Measurements from ENCODE around the gene TRIM24. TPM values are rescaled to one million over a fixed set of nuclear protein-coding genes. Genes with fewer than 3 reads are reported as not detected.

The TRIM24 gene
- total and polyA plus RNA-seq, 2 of the 13 experiments (the other 11 are each of a cell fraction or from before 2014, with no cell fraction given): 100 to 106 TPM

DNA sequence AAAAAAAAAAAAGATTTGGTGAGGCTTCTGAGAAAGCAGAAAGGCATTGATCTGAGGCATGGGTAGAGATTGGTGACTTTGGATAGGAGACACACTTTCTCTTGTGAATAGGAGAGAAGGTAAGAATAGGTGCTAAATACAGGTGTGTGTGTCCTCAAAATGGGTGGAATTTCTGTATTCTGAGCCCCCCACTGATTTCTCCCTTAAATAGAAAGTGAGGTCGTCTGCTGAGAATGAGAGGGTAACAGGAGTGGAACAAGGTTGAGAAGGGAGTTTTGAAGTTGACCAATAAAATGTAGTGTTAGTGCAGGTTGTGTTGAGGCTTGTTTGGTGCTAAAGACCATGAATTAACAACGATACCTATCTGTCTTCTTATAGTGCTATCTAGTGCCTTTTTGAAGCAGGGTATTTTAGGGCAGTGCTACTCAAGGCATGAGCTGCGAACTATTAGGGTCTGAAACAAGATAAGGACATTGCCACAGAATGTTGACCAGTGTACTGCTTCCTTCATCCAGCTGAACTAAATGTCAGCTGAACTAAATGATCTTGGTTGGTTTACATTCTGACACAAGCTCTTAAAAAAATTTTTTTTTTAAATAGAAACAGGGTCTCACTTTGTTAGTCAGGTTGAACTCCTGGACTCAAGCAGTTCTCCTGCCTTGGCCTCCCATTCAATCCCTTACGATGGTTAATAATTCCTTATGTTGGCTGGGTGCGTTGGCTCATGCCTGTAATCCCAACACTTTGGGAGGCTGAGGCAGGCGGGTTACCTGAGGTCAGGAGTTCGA is 12.4 kb downstream of the TRIM24 start (continued):
- TF ChIP-seq ISL2 (CRISPR knock-in tag; IDR thresholded peaks at IDR 0.05) (0 out of 2 replicates have a peak, but pooled peaks have one; percentile 19), ETV6 (CRISPR knock-in tag; conservative IDR thresholded peaks at IDR 0.05) (no peak), GATAD2A (CRISPR knock-in tag; IDR thresholded peaks at IDR 0.05) (0 out of 2 replicates have a peak, but pooled peaks have one; percentile 30), CBX5 (CRISPR knock-in tag; IDR thresholded peaks at IDR 0.05; ENCODE audit: borderline replicate concordance) (no peak), RCOR2 (CRISPR knock-in tag; IDR thresholded peaks at IDR 0.05) (peak; percentile 30; the same call in 1 of the 2 replicates), SALL1 (CRISPR knock-in tag; IDR thresholded peaks at IDR 0.05) (peak; percentile 50; the same call in 1 of the 2 replicates), ZNF292 (CRISPR knock-in tag; IDR thresholded peaks at IDR 0.05; ENCODE audit: borderline replicate concordance, low read depth) (no peak), ZNF230 (CRISPR knock-in tag; IDR thresholded peaks at IDR 0.05) (no peak), PHF5A (CRISPR knock-in tag; IDR thresholded peaks at IDR 0.05; ENCODE audit: low read depth, unreplicated experiment) (peak; percentile 36), TEAD3 (CRISPR knock-in tag; optimal IDR thresholded peaks at IDR 0.05; ENCODE audit: borderline replicate concordance) (peak; percentile 10), ZMYM4 (CRISPR knock-in tag; IDR thresholded peaks at IDR 0.05) (peak; percentile 45; the same call in 1 of the 2 replicates), EP300 (IDR thresholded peaks at IDR 0.05; ENCODE audit: low read depth in 2 of 2, low read length in 2 of 2) (peak in 1 of 2 experiments; percentile 27; a peak in 1 of 4 replicates), EP300 (CRISPR knock-in tag; IDR thresholded peaks at IDR 0.05; ENCODE audit: borderline replicate concordance) (no peak), POLR2A (IDR thresholded peaks at IDR 0.05; ENCODE audit: insufficient read depth in 1 of 2, low read depth in 2 of 2, low read length in 2 of 2) (peak; percentile 36 to 37; a peak in 3 of 4 replicates), RBFOX2 (IDR thresholded peaks at IDR 0.05; ENCODE audit: low read depth, low read length) (peak; percentile 48; the same call in 1 of the 2 replicates), GLI4 (CRISPR knock-in tag; IDR thresholded peaks at IDR 0.05; ENCODE audit: borderline replicate concordance) (no peak), XBP1 (CRISPR knock-in tag; IDR thresholded peaks at IDR 0.05) (no peak), FOXA3 (CRISPR knock-in tag; IDR thresholded peaks at IDR 0.05) (peak; percentile 17; the same call in 1 of the 2 replicates), RARA (CRISPR knock-in tag; IDR thresholded peaks at IDR 0.05) (peak; percentile 45; the same call in 1 of the 2 replicates), CCDC6 (CRISPR knock-in tag; IDR thresholded peaks at IDR 0.05) (0 out of 2 replicates have a peak, but pooled peaks have one; percentile 57), RBM22 (optimal IDR thresholded peaks at IDR 0.05; ENCODE audit: low read length) (peak; percentile 94), ZNF577 (CRISPR knock-in tag; IDR thresholded peaks at IDR 0.05; ENCODE audit: borderline replicate concordance, low read depth) (no peak)
- TF ChIP-seq, protein P1, sequence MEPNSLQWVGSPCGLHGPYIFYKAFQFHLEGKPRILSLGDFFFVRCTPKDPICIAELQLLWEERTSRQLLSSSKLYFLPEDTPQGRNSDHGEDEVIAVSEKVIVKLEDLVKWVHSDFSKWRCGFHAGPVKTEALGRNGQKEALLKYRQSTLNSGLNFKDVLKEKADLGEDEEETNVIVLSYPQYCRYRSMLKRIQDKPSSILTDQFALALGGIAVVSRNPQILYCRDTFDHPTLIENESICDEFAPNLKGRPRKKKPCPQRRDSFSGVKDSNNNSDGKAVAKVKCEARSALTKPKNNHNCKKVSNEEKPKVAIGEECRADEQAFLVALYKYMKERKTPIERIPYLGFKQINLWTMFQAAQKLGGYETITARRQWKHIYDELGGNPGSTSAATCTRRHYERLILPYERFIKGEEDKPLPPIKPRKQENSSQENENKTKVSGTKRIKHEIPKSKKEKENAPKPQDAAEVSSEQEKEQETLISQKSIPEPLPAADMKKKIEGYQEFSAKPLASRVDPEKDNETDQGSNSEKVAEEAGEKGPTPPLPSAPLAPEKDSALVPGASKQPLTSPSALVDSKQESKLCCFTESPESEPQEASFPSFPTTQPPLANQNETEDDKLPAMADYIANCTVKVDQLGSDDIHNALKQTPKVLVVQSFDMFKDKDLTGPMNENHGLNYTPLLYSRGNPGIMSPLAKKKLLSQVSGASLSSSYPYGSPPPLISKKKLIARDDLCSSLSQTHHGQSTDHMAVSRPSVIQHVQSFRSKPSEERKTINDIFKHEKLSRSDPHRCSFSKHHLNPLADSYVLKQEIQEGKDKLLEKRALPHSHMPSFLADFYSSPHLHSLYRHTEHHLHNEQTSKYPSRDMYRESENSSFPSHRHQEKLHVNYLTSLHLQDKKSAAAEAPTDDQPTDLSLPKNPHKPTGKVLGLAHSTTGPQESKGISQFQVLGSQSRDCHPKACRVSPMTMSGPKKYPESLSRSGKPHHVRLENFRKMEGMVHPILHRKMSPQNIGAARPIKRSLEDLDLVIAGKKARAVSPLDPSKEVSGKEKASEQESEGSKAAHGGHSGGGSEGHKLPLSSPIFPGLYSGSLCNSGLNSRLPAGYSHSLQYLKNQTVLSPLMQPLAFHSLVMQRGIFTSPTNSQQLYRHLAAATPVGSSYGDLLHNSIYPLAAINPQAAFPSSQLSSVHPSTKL (CRISPR knock-in tag; IDR thresholded peaks at IDR 0.05): peak; percentile 5; the same call in 1 of the 2 replicates
- TF ChIP-seq, protein P2, sequence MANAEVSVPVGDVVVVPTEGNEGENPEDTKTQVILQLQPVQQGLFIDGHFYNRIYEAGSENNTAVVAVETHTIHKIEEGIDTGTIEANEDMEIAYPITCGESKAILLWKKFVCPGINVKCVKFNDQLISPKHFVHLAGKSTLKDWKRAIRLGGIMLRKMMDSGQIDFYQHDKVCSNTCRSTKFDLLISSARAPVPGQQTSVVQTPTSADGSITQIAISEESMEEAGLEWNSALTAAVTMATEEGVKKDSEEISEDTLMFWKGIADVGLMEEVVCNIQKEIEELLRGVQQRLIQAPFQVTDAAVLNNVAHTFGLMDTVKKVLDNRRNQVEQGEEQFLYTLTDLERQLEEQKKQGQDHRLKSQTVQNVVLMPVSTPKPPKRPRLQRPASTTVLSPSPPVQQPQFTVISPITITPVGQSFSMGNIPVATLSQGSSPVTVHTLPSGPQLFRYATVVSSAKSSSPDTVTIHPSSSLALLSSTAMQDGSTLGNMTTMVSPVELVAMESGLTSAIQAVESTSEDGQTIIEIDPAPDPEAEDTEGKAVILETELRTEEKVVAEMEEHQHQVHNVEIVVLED (CRISPR knock-in tag; IDR thresholded peaks at IDR 0.05; ENCODE audit: borderline replicate concordance): no peak
